ENCODE measurements around the gene SGSH.

GRCh38 chr17:80227156-80227555, 7.0 kb upstream of the SGSH start:
- TF ChIP-seq CTCF (conservative IDR thresholded peaks at IDR 0.05 in 1 of 2, IDR thresholded peaks at IDR 0.05 in 1 of 2; ENCODE audit: extremely low read depth in 1 of 2, insufficient read depth in 1 of 2, low read depth in 1 of 2, low read length in 2 of 2) = no peak
- no peak for TF ChIP-seq EZH2 (IDR thresholded peaks at IDR 0.05; ENCODE audit: borderline replicate concordance, low read length)

All from mammary epithelial cell (primary cell).